ENCODE results near the gene RAPGEF2. TPM values are rescaled to one million over a fixed set of nuclear protein-coding genes. Genes with fewer than 3 reads are reported as not detected.

Gene RAPGEF2
- total and polyA plus RNA-seq, 2 donors (not counting 1 experiment from before 2014, with no cell fraction given): 10.9 to 45.8 TPM

GRCh38 chr4:159175085-159175988 is 72.5 kb downstream of the RAPGEF2 start:
- no peaks in the 10 kb centered on the region for H3K9me3 ChIP-seq (ENCODE audit: control extremely low read depth in 1 of 3, control insufficient read depth in 2 of 3, insufficient read depth in 1 of 3, low read length in 2 of 3)
- no peak overlapping the region for H3K9ac ChIP-seq (ENCODE audit: low read length)
- peak; percentile 83 for DNase-seq
- peaks cover 65% of the 10 kb centered on the region for H4K20me1 ChIP-seq (ENCODE audit: control insufficient read depth, insufficient read depth, low read length, poor library complexity, severe bottlenecking)
- no peak overlapping the region for H3K27ac ChIP-seq (ENCODE audit: low read length in 2 of 2)
- ATAC-seq (ENCODE audit: low read depth): peak; percentile 83
- peaks cover 31 to 42% of the 10 kb centered on the region in 2 donors for H3K4me1 ChIP-seq (ENCODE audit: control insufficient read depth in 2 of 2, insufficient read depth in 2 of 2, low read length in 2 of 2)
- intact Hi-C loops (cut with micrococcal nuclease): loop anchor here (1.0 to 5.0 kb wide), 5 partner anchors 28 to 503 kb away; partner anchors contain the start of genes C4orf46, ETFDH and RAPGEF2
- peaks cover 58% of the 10 kb centered on the region for H3K79me2 ChIP-seq (ENCODE audit: control insufficient read depth, insufficient read depth, low read length)
- TF ChIP-seq CTCF (IDR thresholded peaks at IDR 0.05) (peak; percentile 83), EZH2 (IDR thresholded peaks at IDR 0.05; ENCODE audit: borderline replicate concordance, insufficient read depth, low read depth, low read length, poor library complexity, severe bottlenecking) (no peak)
- H3K27me3 ChIP-seq (replicated peaks in 1 of 4; ENCODE audit: control extremely low read depth in 1 of 4, control insufficient read depth in 3 of 4, insufficient read depth in 4 of 4, low read length in 3 of 4): peaks cover 0 to 9% (median 6%) of the 10 kb centered on the region in 4 experiments
- no peaks in the 10 kb centered on the region for H3K36me3 ChIP-seq (replicated peaks in 1 of 2; ENCODE audit: control extremely low read depth in 1 of 2, control insufficient read depth in 1 of 2, extremely low read depth in 1 of 2, insufficient read depth in 2 of 2, low read length in 1 of 2)
- ChIA-PET CTCF (interaction anchor here (1.0 to 4.9 kb wide), 5 partner anchors 10 to 322 kb away, joined by 3 to 65 read pairs (median 4); no protein-coding TSS in a partner anchor), POLR2A (no interaction called here)
- Mint-ChIP-seq H3K4me1 (peaks cover 70% of the 10 kb centered on the region), H3K27me3 (peaks cover 27% of the 10 kb centered on the region), H3K9me3 (ENCODE audit: insufficient read depth) (no peaks in the 10 kb centered on the region), H3K27ac (no peak overlapping the region), H3K4me3 (no peak overlapping the region)
- H3K4me3 ChIP-seq (ENCODE audit: control extremely low read depth in 1 of 5, extremely low read depth in 1 of 5, insufficient read depth in 1 of 5, low read depth in 2 of 5, low read length in 4 of 5): no peak overlapping the region
- no peak overlapping the region for H2AFZ ChIP-seq (ENCODE audit: insufficient read depth, low read depth, low read length, poor library complexity, severe bottlenecking)
- H3K4me2 ChIP-seq (replicated peaks; ENCODE audit: low read depth, low read length, poor library complexity, severe bottlenecking): peak overlapping the region; percentile 7
- WGBS (ENCODE audit: insufficient coverage): 0% methylated on average over 1 of the region's 14 CpGs

GRCh38 chr4:159175989-159176375 is 73.1 kb downstream of the RAPGEF2 start:
- Mint-ChIP-seq H3K4me1 (peaks cover 64% of the 10 kb centered on the region), H3K4me3 (no peak overlapping the region), H3K27me3 (peaks cover 24% of the 10 kb centered on the region), H3K9me3 (ENCODE audit: insufficient read depth) (no peaks in the 10 kb centered on the region), H3K27ac (no peak overlapping the region)
- H3K4me3 ChIP-seq (ENCODE audit: control extremely low read depth in 1 of 5, extremely low read depth in 1 of 5, insufficient read depth in 1 of 5, low read depth in 2 of 5, low read length in 4 of 5): no peak overlapping the region
- CTCF ChIA-PET: interaction anchor here (1.0 to 4.5 kb wide), 3 partner anchors 10 to 321 kb away, joined by 3 to 65 read pairs (median 4); no protein-coding TSS in a partner anchor
- ATAC-seq (ENCODE audit: low read depth) (no peak), DNase-seq (no peak)
- H2AFZ ChIP-seq (ENCODE audit: insufficient read depth, low read depth, low read length, poor library complexity, severe bottlenecking): no peak overlapping the region
- H3K36me3 ChIP-seq (replicated peaks in 1 of 2; ENCODE audit: control extremely low read depth in 1 of 2, control insufficient read depth in 1 of 2, extremely low read depth in 1 of 2, insufficient read depth in 2 of 2, low read length in 1 of 2): no peaks in the 10 kb centered on the region
- no peaks in the 10 kb centered on the region for H3K9me3 ChIP-seq (ENCODE audit: control extremely low read depth in 1 of 3, control insufficient read depth in 2 of 3, insufficient read depth in 1 of 3, low read length in 2 of 3)
- no peak overlapping the region for H3K9ac ChIP-seq (ENCODE audit: low read length)
- POLR2A ChIA-PET: no interaction called here
- H3K27me3 ChIP-seq (replicated peaks in 1 of 4; ENCODE audit: control extremely low read depth in 1 of 4, control insufficient read depth in 3 of 4, insufficient read depth in 4 of 4, low read length in 3 of 4): peaks cover 0 to 9% (median 6%) of the 10 kb centered on the region in 4 experiments
- H4K20me1 ChIP-seq (ENCODE audit: control insufficient read depth, insufficient read depth, low read length, poor library complexity, severe bottlenecking): peaks cover 65% of the 10 kb centered on the region
- H3K4me2 ChIP-seq (replicated peaks; ENCODE audit: low read depth, low read length, poor library complexity, severe bottlenecking): peak overlapping the region; percentile 7
- intact Hi-C loops (cut with micrococcal nuclease): loop anchor here (1.0 to 5.0 kb wide), 5 partner anchors 27 to 504 kb away; partner anchors contain the start of genes C4orf46, ETFDH and RAPGEF2
- WGBS (ENCODE audit: insufficient coverage): 38% methylated on average over 1 of the region's 4 CpGs
- H3K4me1 ChIP-seq (ENCODE audit: control insufficient read depth in 2 of 2, insufficient read depth in 2 of 2, low read length in 2 of 2): peaks cover 30 to 41% of the 10 kb centered on the region in 2 donors
- TF ChIP-seq CTCF (IDR thresholded peaks at IDR 0.05): no peak
- no peak for TF ChIP-seq EZH2 (IDR thresholded peaks at IDR 0.05; ENCODE audit: borderline replicate concordance, insufficient read depth, low read depth, low read length, poor library complexity, severe bottlenecking)
- H3K27ac ChIP-seq (ENCODE audit: low read length in 2 of 2): no peak overlapping the region
- H3K79me2 ChIP-seq (ENCODE audit: control insufficient read depth, insufficient read depth, low read length): peaks cover 58% of the 10 kb centered on the region

Data from B cell (primary cell).